GM18951 (cell line): ENCODE results near the gene MPZL3.

Source experiments
- POLR2A ChIP-seq: IDR thresholded peaks from 4 replicates; pipeline ENCODE4 v1.6.1; 2011; ENCODE audit warnings: mild to moderate bottlenecking; ENCODE audit not compliant: insufficient read length, insufficient read depth; ENCODE audit errors: extremely low read depth
- in situ Hi-C: fragments of 300-500 bp; cut with MboI; formaldehyde crosslinking; loops from one replicate; pipeline ENCODE4 v1.12.0; 2022; ENCODE audit warnings: low sequenced_read_pairs, mixed read lengths, inconsistent platforms; ENCODE audit not compliant: unreplicated experiment

Gene MPZL3

DNA sequence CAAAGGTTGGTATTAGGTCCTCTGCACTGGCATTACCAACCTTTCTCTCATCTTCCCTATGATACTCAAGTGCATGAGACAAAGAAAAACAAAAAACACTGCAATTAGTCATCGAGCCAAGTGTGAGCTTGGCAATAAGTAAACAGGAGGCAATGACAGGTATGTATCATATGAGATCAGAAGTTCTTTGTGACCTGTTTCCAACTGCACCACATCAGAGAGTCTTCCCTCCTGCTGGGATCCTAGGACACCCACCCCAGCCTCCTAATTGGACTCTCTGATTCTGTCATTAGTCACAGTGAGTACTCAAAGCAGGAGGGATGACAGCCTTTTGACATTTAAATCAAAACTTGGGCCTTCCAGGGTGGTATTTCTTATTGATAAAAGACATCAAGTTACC lies 19.5 kb downstream of the MPZL3 start:
- TF ChIP-seq POLR2A = no peak
- in situ Hi-C loops = no loop called here

DNA sequence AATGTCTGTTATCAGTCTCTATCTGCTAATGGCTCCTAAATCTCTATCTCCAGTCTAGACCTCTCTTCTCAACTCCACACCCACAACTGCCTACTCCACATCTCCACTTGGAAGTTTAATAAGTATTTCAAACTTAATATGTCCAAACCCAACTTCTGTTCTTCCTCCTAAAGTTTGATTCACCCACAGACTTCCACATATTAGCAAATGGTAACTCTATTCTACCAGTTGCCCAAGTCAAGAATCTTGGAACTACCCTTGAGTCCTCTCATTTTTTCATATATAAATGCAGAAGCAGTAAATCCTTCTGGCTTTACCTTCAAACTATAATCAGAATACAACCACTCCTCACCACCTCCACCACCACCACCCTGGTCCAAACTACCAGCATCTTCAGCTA lies 20.7 kb downstream of the MPZL3 start:
- in situ Hi-C loops = no loop called here
- TF ChIP-seq POLR2A = no peak

DNA sequence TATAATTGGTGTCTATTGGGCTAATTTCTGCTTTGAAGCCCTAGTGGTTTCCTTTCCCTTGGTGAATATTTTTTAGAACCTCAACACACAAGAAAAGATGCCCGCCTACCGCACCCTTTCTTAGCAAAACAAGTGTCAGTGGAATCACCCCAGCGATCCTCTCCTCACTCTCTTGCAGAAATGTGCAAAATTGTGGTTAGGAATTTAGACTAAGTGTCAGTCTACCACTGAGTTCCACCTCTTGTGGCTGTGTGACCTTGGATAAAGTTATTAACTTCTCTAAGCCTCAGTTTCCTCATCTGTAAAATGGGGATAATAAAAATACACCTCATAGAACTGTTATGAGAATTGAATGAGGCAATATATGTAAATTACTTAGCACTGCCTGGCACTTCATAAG lies 22.1 kb downstream of the MPZL3 start:
- no peak for TF ChIP-seq POLR2A
- in situ Hi-C loops = no loop called here

DNA sequence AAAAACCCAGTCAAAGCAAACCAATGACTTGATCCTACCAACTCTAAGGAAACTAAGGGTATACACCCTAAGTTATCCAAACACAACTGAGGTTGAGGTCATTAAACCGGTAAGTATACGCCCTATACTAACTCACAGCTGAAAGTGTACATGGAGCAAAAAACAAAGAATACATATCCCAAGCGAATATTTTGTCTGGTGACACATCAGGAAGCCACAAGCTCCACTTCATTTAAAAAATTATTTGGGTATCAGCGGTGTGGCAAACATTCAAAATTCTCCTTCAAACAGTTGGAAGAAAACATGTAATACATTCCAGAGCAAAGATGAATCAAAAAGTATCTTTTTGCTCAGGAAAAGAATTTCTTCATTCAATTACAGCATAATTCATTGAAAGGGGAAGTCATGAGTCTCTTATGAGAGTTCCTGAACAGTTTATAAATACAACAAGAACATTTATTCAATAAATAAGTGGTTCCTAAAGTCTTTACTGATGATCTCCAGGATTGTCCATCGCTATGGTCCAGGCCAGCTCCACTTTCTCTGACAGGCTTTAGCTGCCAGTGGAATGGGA lies 22.8 kb downstream of the MPZL3 start:
- TF ChIP-seq POLR2A = no peak
- in situ Hi-C loops = no loop called here

DNA sequence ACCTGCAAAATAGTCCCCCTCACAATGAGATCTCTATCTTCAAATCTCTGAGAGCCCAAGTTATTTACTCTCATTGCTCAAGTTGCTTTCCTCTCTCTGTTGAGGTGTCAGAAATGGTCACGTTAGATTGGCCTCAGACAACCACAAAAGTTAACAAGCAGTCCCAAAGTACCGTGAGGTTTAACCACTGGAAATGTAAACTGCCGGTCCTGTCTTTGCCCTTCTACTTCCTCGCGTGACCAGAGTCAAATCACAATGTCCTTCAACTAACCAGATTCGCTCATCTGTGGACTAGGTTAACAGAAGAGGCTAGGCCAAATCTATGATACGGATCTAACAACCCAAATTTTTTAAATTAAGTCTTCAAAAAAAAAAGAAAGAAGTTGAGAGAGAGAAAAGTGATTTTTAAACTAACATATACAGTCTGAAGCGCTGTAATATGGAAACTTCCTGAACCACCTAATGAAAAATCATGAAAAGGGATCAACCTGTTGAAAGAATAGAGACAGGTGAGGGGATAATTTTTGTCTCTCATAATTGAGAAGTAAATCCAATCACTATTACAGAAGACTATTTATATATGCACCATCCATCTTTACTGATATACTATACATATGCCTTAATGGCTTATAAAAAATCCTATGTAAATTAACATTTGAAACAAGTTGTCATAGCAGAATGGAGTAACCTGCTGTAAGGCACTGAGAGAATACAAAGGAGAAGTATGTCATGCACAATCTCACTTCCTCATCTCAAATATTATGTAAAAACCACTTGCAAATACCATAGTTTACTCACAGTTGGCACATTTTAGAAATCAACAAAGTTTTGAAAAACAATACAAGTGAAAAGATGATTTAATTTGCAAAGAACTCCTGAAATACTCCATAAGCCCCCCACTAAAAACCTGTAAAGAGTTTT lies 24.0 kb downstream of the MPZL3 start:
- TF ChIP-seq POLR2A = no peak
- in situ Hi-C loops = no loop called here

DNA sequence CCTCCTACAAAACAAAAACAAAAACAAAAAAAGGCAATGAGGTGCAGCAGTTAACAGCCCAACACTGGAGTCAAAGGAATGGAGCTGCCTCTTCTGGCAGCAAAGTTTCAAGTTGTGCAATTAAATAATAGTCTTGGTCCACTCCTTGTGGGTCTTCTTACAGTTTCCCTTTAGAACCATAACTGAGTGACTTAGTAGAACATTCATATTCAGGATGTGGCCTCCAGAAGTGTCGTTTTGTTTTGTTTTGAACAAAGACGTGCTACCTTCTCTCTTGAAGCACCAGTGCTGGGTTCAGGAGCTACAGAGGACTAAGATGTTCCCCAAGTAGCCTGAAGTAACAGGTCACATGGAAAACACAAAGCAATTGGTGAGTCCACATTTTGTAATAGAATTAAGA lies 25.4 kb downstream of the MPZL3 start:
- in situ Hi-C loops = no loop called here
- TF ChIP-seq POLR2A = no peak

DNA sequence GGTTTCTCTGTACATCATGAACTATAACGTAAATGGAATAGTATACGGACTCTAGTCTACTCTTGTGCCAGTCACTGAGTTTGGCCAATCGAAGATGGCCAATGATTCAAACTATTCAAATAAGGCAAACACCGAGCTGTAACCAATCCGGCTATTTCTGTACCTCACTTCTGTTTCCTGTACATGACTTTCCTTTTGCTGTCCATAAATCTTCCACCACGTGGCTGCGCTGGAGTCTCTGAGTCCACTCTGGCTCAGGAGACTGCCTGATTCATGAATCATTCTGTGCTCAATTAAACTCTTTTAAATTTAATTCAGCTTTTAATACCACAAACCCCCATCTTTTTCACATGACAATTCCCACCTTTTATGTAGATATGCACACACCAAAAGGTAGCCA lies 25.9 kb downstream of the MPZL3 start:
- TF ChIP-seq POLR2A = no peak
- in situ Hi-C loops = no loop called here

DNA sequence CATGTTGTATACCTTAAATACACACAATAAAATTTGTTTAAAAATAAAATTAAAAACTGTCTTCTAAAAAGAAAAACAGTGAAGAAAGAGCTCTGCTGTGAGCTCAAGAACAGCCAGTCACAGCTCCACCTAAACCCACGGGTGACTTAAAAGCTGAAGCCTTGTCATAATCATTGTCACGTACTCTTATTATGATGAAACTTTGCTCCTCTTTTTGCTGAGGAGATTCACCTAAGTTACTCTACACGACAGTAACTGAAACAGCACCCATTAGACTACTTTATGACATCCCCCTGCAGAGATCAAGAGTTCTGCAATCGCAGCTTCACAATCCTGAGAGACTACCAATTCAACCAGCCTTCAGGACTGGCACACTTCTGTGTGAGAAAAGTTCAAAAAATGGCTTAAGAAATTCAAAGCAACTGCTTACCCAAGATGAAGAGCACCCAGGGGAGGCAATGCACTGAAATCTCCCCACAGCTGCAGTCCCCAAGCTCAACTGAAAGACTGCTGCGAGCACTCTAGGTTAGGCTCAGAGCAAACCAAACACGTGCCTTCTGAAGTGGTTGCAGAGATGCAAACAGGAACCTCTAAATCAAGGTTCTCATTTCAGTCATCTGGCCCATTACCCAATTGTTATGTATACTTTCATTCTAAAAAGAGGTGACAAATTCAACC lies 27.5 kb downstream of the MPZL3 start, which contains the start of gene JAML:
TSS of gene JAML (minus strand) at position 501 of the 678 bp plus-strand sequence. CDS start 10,145 bp downstream, outside the sequence.
- TF ChIP-seq POLR2A = no peak
- in situ Hi-C loops = no loop called here

DNA sequence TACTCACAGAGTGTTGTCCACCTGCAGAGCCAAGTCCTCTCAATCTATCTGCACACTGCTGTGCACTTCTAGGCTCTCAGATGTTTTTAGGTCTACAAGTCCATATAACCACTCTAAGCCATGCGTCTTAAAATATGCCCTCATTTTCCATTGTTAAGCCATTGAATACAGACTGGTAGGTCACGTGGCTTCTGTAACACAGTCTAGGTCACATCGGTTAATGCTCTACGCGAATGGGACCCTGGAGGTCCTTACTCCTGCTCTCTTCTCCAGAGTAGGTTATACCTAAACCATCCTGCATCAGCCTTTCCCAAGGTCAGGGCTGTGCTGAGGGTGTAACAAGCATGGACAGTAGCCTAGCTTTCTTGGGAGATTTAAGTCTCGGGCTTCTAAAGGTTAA lies 28.2 kb downstream of the MPZL3 start:
- in situ Hi-C loops = no loop called here
- no peak for TF ChIP-seq POLR2A

DNA sequence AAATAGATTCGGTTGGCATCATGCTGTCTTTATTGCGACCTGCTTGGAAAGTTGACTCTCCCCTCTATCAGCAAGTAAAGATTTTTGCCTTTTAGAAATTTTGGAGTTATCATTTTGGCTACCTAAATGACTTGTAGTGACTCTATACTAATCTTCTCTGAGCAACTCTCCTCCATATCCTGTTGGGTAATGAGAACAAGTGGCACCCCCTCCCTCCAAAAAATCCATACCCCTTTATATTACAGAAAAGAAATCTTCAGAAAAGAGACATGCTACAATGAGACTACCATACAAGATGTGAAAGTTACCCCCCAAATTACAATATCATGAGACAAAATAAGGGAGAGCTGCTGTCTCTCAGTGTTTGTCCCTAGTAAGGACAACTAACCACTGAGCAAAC lies 28.6 kb downstream of the MPZL3 start:
- no peak for TF ChIP-seq POLR2A
- in situ Hi-C loops = no loop called here

DNA sequence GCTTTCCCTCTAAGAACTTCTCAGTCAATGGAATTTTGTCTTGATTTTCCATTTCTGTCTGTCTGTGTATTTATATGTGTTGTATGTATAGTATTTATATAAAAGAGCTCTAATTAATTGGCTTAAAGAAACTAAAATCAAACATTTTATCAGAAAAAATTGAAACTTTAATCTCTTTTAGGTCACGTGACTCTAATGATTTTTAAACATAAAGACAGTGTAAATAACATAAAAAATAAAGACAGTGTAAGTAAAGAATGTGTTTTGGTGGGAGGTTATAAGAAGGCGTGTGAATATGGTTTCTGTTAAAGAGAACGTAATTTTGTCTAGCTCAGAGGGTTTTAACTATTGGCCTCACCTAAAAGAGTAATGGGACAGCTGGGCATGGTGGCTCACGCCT lies 29.7 kb downstream of the MPZL3 start:
- TF ChIP-seq POLR2A = no peak
- in situ Hi-C loops = no loop called here

DNA sequence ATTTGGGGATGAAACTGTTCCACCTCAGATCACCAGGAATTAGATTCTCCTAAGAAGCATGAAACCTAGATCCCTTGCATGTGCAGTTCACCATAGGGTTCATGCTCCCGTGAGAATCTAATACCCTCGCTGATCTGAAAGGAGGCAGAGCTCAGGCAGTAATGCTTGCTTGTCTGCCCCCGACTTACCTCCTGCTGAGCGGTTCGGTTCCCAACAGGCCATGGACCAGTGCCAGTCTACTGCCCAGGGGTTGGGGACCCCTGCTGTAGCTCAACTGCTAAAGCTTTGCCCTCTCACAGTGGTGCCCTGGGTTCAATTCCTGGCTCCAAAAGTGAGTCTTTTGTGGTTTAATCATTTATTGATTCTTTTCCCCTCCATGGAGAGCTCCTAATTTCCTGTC lies 30.7 kb downstream of the MPZL3 start:
- in situ Hi-C loops = no loop called here

DNA sequence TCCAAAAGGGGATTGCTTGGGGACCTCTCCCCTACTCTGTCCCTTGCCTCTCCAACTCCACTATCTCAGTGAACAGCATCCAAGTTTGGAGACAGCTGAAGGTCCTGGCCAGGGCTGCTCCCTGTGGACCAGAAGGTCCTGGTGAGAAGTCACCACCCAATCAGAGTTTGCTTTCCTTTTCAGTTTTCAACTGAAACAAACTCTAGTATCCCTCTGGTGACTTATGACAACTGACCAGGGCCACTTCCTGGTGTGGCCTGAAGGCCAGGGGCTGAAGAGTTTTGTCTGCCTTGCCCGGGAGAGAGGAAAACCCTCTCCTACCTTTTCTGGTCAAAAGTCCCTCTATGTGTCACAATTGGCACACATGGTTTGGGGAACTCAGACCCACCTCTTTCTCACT lies 32.4 kb downstream of the MPZL3 start:
- in situ Hi-C loops = no loop called here
- TF ChIP-seq POLR2A = no peak

More for the DNA sequence above, 30.7 kb downstream of the MPZL3 start:
- no peak for TF ChIP-seq POLR2A

DNA sequence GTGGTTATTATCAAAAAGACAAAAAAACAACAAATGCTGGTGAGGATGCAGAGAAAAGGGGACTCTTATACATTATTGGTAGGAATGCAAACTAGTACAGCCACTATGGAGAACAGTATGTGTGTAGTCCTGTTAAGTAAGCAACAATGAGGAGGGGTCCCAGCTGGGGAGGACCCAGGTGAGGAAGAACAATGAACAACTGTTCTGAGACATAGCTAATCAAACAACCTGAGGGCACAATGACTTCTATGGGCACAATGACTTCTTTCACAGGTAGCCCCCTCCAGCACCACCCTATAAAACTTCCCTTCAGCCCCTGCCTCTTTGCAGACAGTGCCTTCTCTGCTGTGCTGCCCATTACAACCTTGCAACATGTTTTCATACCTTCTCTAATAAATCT lies 32.9 kb downstream of the MPZL3 start:
- no peak for TF ChIP-seq POLR2A
- in situ Hi-C loops = no loop called here

DNA sequence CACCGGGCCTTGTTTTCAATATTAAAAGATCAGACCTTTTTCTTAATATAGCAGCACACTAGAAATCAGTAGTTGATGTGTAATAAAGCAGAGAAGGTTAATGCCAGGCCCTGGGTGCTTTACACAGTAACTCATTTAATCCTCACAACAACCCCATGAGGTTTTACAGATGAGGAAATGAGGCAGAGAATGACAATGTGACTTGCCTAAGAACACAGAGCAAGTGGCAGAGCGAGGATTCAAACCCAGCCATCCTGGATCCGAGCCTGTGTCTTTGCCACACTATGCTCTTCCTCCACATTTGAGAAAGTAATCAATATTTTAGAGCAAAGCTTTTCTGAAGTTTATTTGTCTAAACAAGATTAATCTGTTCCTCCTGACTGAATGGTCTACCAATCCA lies 34.6 kb downstream of the MPZL3 start:
- TF ChIP-seq POLR2A = no peak

More for the DNA sequence above, 34.6 kb downstream of the MPZL3 start:
- in situ Hi-C loops = no loop called here
